ENCODE results near the gene ZNF521. TPM values are rescaled to one million over a fixed set of nuclear protein-coding genes. Genes with fewer than 3 reads are reported as not detected.

Gene ZNF521
- total RNA-seq, 3 donors from 2014 or later, result 3.2 to 11.6 (median 7.9) TPM

GRCh38 chr18:25233528-25234321 is 118.2 kb downstream of the ZNF521 start:
- no peak for DNase-seq
- H3K4me3 ChIP-seq, result no peak overlapping the region

GRCh38 chr18:25231327-25231691 is 120.7 kb downstream of the ZNF521 start:
- H3K4me1 ChIP-seq (ENCODE audit: low read depth), result no peaks in the 10 kb centered on the region
- DNase-seq (no peak), ATAC-seq (peak; percentile 7)
- H3K4me3 ChIP-seq, result no peak overlapping the region
- H3K9me3 ChIP-seq, result no peaks in the 10 kb centered on the region
- TF ChIP-seq CTCF (IDR thresholded peaks at IDR 0.05), result no peak
- H3K36me3 ChIP-seq (ENCODE audit: low read depth), result no peaks in the 10 kb centered on the region
- intact Hi-C loops (cut with DNase I, micrococcal nuclease), result no loop called here

More at GRCh38 chr18:25233528-25234321, 118.2 kb downstream of the ZNF521 start:
- intact Hi-C loops (cut with DNase I, micrococcal nuclease), result no loop called here
- Histone ChIP-seq H3K36me3 (ENCODE audit: low read depth) (no peaks in the 10 kb centered on the region), H3K9me3 (no peaks in the 10 kb centered on the region), H3K4me1 (ENCODE audit: low read depth) (no peaks in the 10 kb centered on the region)
- no peak for TF ChIP-seq CTCF (IDR thresholded peaks at IDR 0.05)
- ATAC-seq, result no peak

GRCh38 chr18:25230658-25231326 is 121.2 kb downstream of the ZNF521 start:
- DNase-seq (peak; percentile 38 to 47 (median 42)), ATAC-seq (peak; percentile 64)
- TF ChIP-seq CTCF (IDR thresholded peaks at IDR 0.05), result no peak
- H3K4me1 ChIP-seq (ENCODE audit: low read depth), result no peaks in the 10 kb centered on the region
- intact Hi-C loops (cut with DNase I, micrococcal nuclease), result no loop called here
- no peak overlapping the region for H3K4me3 ChIP-seq
- no peaks in the 10 kb centered on the region for H3K9me3 ChIP-seq
- no peaks in the 10 kb centered on the region for H3K36me3 ChIP-seq (ENCODE audit: low read depth)

- no peak overlapping the region for H3K4me3 ChIP-seq
- intact Hi-C loops (cut with DNase I, micrococcal nuclease), result no loop called here
- H3K9me3 ChIP-seq, result no peaks in the 10 kb centered on the region
- H3K4me1 ChIP-seq (ENCODE audit: low read depth), result no peaks in the 10 kb centered on the region
- no peak for ATAC-seq
- no peaks in the 10 kb centered on the region for H3K36me3 ChIP-seq (ENCODE audit: low read depth)
- no peak for DNase-seq
- TF ChIP-seq CTCF (IDR thresholded peaks at IDR 0.05), result no peak
Observed at GRCh38 chr18:25229920-25230319, 122.0 kb downstream of the ZNF521 start.

GRCh38 chr18:25229081-25229480 is 122.9 kb downstream of the ZNF521 start:
- Histone ChIP-seq H3K4me3 (no peak overlapping the region), H3K36me3 (ENCODE audit: low read depth) (no peaks in the 10 kb centered on the region), H3K4me1 (ENCODE audit: low read depth) (no peaks in the 10 kb centered on the region), H3K9me3 (no peaks in the 10 kb centered on the region)
- intact Hi-C loops (cut with DNase I, micrococcal nuclease), result no loop called here
- ATAC-seq (no peak), DNase-seq (no peak)
- TF ChIP-seq CTCF (IDR thresholded peaks at IDR 0.05), result no peak
